ENCODE results near the gene NFATC4. TPM values are rescaled to one million over a fixed set of nuclear protein-coding genes. Genes with fewer than 3 reads are reported as not detected.

NFATC4 gene
- total RNA-seq, 4 donors from 2014 or later: 20.9 to 33.5 (median 26.1) TPM

- no peak for TF ChIP-seq CTCF (IDR thresholded peaks at IDR 0.05; ENCODE audit: low read depth)
Measured at GRCh38 chr14:24364841-24365240, 3.1 kb upstream of the NFATC4 start.

GRCh38 chr14:24365600-24366412 lies 2.2 kb upstream of the NFATC4 start:
- no peak for TF ChIP-seq CTCF (IDR thresholded peaks at IDR 0.05; ENCODE audit: low read depth)

GRCh38 chr14:24366413-24366720 lies 1.6 kb upstream of the NFATC4 start:
- TF ChIP-seq CTCF (IDR thresholded peaks at IDR 0.05; ENCODE audit: low read depth): no peak

- TF ChIP-seq CTCF (IDR thresholded peaks at IDR 0.05; ENCODE audit: low read depth): no peak
Measured at GRCh38 chr14:24366721-24367513, 1.1 kb upstream of the NFATC4 start.

- TF ChIP-seq CTCF (IDR thresholded peaks at IDR 0.05; ENCODE audit: low read depth): no peak
Measured at GRCh38 chr14:24368212-24368561, 203 bp downstream of the NFATC4 start.

- TF ChIP-seq CTCF (IDR thresholded peaks at IDR 0.05; ENCODE audit: low read depth): no peak
Measured at GRCh38 chr14:24368562-24369252, 723 bp downstream of the NFATC4 start.

GRCh38 chr14:24369463-24369862 lies 1.5 kb downstream of the NFATC4 start:
- no peak for TF ChIP-seq CTCF (IDR thresholded peaks at IDR 0.05; ENCODE audit: low read depth)

All from subcutaneous adipose tissue (tissue), 4 donors.